H1 (cell line): ENCODE data around the gene ARHGAP15. TPM values are rescaled to one million over a fixed set of nuclear protein-coding genes. Genes with fewer than 3 reads are reported as not detected.

Experiments used
- ASH2L ChIP-seq: fragments of 200-600, 300-600 bp; sonication (generic); IDR thresholded peaks from one replicate; pipeline ENCODE4 v1.7.1; 2017; ENCODE audit warnings: low read length
- BCL11A ChIP-seq, 2 experiments: IDR thresholded peaks; one replicate each; pipeline ENCODE4 v1.6.1; 2011; ENCODE audit warnings: low read depth in 2 of 2, low read length in 2 of 2, mild to moderate bottlenecking in 2 of 2
- CTBP2 ChIP-seq: IDR thresholded peaks from 2 replicates; pipeline ENCODE4 v1.7.0; 2011; ENCODE audit warnings: borderline replicate concordance, mild to moderate bottlenecking, moderate library complexity, mixed read lengths, low read length; ENCODE audit not compliant: insufficient read depth, insufficient read length
- EZH2 ChIP-seq: fragments of 200-600 bp; sonication (generic); IDR thresholded peaks from 2 replicates; pipeline ENCODE4 v1.7.1; 2012; ENCODE audit warnings: low read depth, mild to moderate bottlenecking, moderate library complexity, low read length, inconsistent platforms; ENCODE audit not compliant: severe bottlenecking
- FOSL1 ChIP-seq: IDR thresholded peaks from 2 replicates; pipeline ENCODE4 v1.6.1; 2011; ENCODE audit warnings: mild to moderate bottlenecking, low read depth, low read length, moderate library complexity; ENCODE audit not compliant: insufficient read depth
- HDAC2 ChIP-seq, 2 experiments: fragments of 300-600 bp in 1 of 2; sonication (generic) in 1 of 2; IDR thresholded peaks; 2 replicates each; pipeline ENCODE4 v1.6.1; 2011 to 2012; ENCODE audit warnings: low read depth in 2 of 2, low read length in 2 of 2, mild to moderate bottlenecking in 2 of 2, moderate library complexity in 2 of 2, borderline replicate concordance in 1 of 2, inconsistent platforms in 1 of 2
- HDAC6 ChIP-seq: IDR thresholded peaks from one replicate; pipeline ENCODE4 v1.7.1; 2012; ENCODE audit warnings: low read depth, mild to moderate bottlenecking, inconsistent platforms, low read length, moderate library complexity
- RAD21 ChIP-seq, 2 experiments: IDR thresholded peaks in 1 of 2; conservative IDR thresholded peaks in 1 of 2; 2 replicates each; pipeline ENCODE4 v1.6.1; 2011; ENCODE audit warnings: low read depth in 2 of 2, low read length in 2 of 2, improper control_type of control experiment in 1 of 2, inconsistent platforms in 1 of 2, mild to moderate bottlenecking in 1 of 2, moderate library complexity in 1 of 2
- SIX5 ChIP-seq: IDR thresholded peaks from 2 replicates; pipeline ENCODE4 v1.6.1; 2011; ENCODE audit warnings: mild to moderate bottlenecking, low read depth, low read length
- SP2 ChIP-seq: IDR thresholded peaks from 2 replicates; pipeline ENCODE4 v1.6.1; 2012; ENCODE audit warnings: mild to moderate bottlenecking, low read length, inconsistent platforms
- polyA plus RNA-seq, 7 experiments: library from polyadenylated mRNA; depleted of rRNA in 3 of 7; stranded (reverse) in 5 of 7; unstranded in 2 of 7; fragments of >200 nt in 5 of 7; fragments of 200-250 nt in 2 of 7; gene quantifications; 1 replicate in 5 of 7; 2 replicates in 1 of 7; 4 replicates in 1 of 7; pipeline versions ENCODE4 v1.2.1 to v1.2.3, GENCODE V29; 2011 to 2013; ENCODE audit warnings: missing spikeins in 2 of 7, mixed read lengths in 2 of 7
- total RNA-seq: library from RNA; stranded (reverse); fragmentation: NEBNext Ultra II Directional; extraction: Animal tissue kit (Norgen Biotek cat#: 25700); gene quantifications from 2 replicates; pipeline ENCODE4 v1.2.1, GENCODE V29; 2021
- TF ChIP-seq, protein P1 (sequence below): IDR thresholded peaks from 2 replicates; pipeline ENCODE4 v1.6.1; 2011; ENCODE audit warnings: low read length, improper control_type of control experiment

ARHGAP15 gene
- total and polyA plus RNA-seq, 2 of the 8 experiments (the other 6 are each of a cell fraction or from before 2014, with no cell fraction given): not detected

DNA sequence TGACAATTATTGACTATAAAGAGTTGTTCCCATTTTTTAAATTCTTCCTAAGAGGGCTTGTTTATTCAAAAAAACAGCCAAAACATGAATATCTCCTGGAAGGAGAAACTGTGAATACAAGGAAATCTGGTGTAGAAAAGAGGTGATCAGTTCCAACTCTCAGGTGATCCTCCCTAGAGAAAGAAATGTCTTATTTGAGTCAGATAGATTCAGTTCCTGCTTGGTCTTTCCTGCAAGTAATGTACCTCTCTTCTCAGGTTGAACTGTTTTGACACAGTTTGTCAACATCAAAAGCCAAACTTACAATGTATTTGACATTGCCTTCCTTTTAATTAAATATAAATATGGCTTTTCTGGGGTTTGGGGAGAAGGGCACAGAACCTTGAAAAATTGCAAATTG lies 567.4 kb downstream of the ARHGAP15 start (continued):
- TF ChIP-seq RAD21 (IDR thresholded peaks at IDR 0.05 in 1 of 2, conservative IDR thresholded peaks at IDR 0.05 in 1 of 2; ENCODE audit: low read depth in 2 of 2, low read length in 2 of 2) (no peak), SP2 (no peak), SIX5 (no peak), HDAC2 (IDR thresholded peaks at IDR 0.05; ENCODE audit: borderline replicate concordance in 1 of 2, low read depth in 2 of 2, low read length in 2 of 2) (no peak), BCL11A (IDR thresholded peaks at IDR 0.05; ENCODE audit: low read depth in 2 of 2, low read length in 2 of 2) (no peak), HDAC6 (no peak), ASH2L (no peak), EZH2 (no peak), FOSL1 (no peak), CTBP2 (no peak)
- TF ChIP-seq, protein P1, sequence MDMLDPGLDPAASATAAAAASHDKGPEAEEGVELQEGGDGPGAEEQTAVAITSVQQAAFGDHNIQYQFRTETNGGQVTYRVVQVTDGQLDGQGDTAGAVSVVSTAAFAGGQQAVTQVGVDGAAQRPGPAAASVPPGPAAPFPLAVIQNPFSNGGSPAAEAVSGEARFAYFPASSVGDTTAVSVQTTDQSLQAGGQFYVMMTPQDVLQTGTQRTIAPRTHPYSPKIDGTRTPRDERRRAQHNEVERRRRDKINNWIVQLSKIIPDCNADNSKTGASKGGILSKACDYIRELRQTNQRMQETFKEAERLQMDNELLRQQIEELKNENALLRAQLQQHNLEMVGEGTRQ: no peak
